Measurements from ENCODE around the gene PXT1.

The PXT1 gene

GRCh38 chr6:36423101-36423824 lies 19.4 kb downstream of the PXT1 start:
- H3K4me1 ChIP-seq (ENCODE audit: control insufficient read depth, insufficient read depth, low read length) = no peaks in the 10 kb centered on the region
- no peaks in the 10 kb centered on the region for H3K9me3 ChIP-seq (ENCODE audit: control insufficient read depth, insufficient read depth, low read depth, low read length)
- H3K36me3 ChIP-seq (ENCODE audit: control insufficient read depth in 2 of 2, insufficient read depth in 1 of 2, low read length in 2 of 2) = no peaks in the 10 kb centered on the region
- peak overlapping the region; percentile 39 for H3K4me3 ChIP-seq (ENCODE audit: low read depth, low read length)
- peak overlapping the region; percentile 60; the same call in 1 of the 2 replicates for H3K27ac ChIP-seq (ENCODE audit: extremely low read depth, low read depth, low read length)
- POLR2A ChIA-PET = interaction anchor here (0.6 to 2.0 kb wide), 17 partner anchors 12 to 834 kb away, joined by 3 to 28 read pairs (median 5); partner anchors contain the start of genes PXT1 and TBC1D22B
- CTCF ChIA-PET = interaction anchor here (0.5 to 2.1 kb wide), 23 partner anchors 9 to 903 kb away, joined by 3 to 9 read pairs (median 4); no protein-coding TSS in a partner anchor
- TF ChIP-seq ZFHX2 (tag by site-specific recombination; conservative IDR thresholded peaks at IDR 0.05) (peak; percentile 40), IKZF3 (tag by site-specific recombination; IDR thresholded peaks at IDR 0.05) (peak; percentile 72; the same call in 1 of the 2 replicates), REPIN1 (tag by site-specific recombination; IDR thresholded peaks at IDR 0.05; ENCODE audit: low read depth) (no peak), ZNF791 (tag by site-specific recombination; IDR thresholded peaks at IDR 0.05) (no peak), MEIS1 (CRISPR knock-in tag; IDR thresholded peaks at IDR 0.05; ENCODE audit: borderline replicate concordance) (no peak), ZNF221 (tag by site-specific recombination; IDR thresholded peaks at IDR 0.05; ENCODE audit: borderline replicate concordance) (no peak), PRDM4 (tag by site-specific recombination; IDR thresholded peaks at IDR 0.05) (peak; percentile 5; the same call in 1 of the 2 replicates), SP2 (tag by site-specific recombination; IDR thresholded peaks at IDR 0.05) (peak; percentile 61), ZBTB49 (tag by site-specific recombination; IDR thresholded peaks at IDR 0.05; ENCODE audit: low read depth) (no peak), ZNF513 (tag by site-specific recombination; IDR thresholded peaks at IDR 0.05) (no peak), ZFP3 (tag by site-specific recombination; IDR thresholded peaks at IDR 0.05; ENCODE audit: low read depth) (no peak), PRDM1 (tag by site-specific recombination; IDR thresholded peaks at IDR 0.05) (0 out of 2 replicates have a peak, but pooled peaks have one; percentile 27), ZNF596 (tag by site-specific recombination; IDR thresholded peaks at IDR 0.05) (no peak), ZNF169 (tag by site-specific recombination; IDR thresholded peaks at IDR 0.05) (no peak), YY2 (tag by site-specific recombination; IDR thresholded peaks at IDR 0.05) (no peak), ZNF449 (tag by site-specific recombination; IDR thresholded peaks at IDR 0.05) (0 out of 2 replicates have a peak, but pooled peaks have one; percentile 32), ZNF610 (tag by site-specific recombination; IDR thresholded peaks at IDR 0.05; ENCODE audit: borderline replicate concordance) (0 out of 2 replicates have a peak, but pooled peaks have one; percentile 48), ZNF544 (tag by site-specific recombination; IDR thresholded peaks at IDR 0.05) (no peak), PRDM2 (tag by site-specific recombination; IDR thresholded peaks at IDR 0.05; ENCODE audit: borderline replicate concordance) (no peak), ZNF549 (tag by site-specific recombination; IDR thresholded peaks at IDR 0.05) (no peak)
- TF ChIP-seq, protein P1, sequence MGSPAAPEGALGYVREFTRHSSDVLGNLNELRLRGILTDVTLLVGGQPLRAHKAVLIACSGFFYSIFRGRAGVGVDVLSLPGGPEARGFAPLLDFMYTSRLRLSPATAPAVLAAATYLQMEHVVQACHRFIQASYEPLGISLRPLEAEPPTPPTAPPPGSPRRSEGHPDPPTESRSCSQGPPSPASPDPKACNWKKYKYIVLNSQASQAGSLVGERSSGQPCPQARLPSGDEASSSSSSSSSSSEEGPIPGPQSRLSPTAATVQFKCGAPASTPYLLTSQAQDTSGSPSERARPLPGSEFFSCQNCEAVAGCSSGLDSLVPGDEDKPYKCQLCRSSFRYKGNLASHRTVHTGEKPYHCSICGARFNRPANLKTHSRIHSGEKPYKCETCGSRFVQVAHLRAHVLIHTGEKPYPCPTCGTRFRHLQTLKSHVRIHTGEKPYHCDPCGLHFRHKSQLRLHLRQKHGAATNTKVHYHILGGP (tag by site-specific recombination; IDR thresholded peaks at IDR 0.05) = no peak

Data from HEK293 (cell line).